ENCODE data around the gene ASB5. TPM values are rescaled to one million over a fixed set of nuclear protein-coding genes. Genes with fewer than 3 reads are reported as not detected.

The ASB5 gene
- total and polyA plus RNA-seq, 2 donors (not counting 1 experiment from before 2014, with no cell fraction given): not detected

DNA sequence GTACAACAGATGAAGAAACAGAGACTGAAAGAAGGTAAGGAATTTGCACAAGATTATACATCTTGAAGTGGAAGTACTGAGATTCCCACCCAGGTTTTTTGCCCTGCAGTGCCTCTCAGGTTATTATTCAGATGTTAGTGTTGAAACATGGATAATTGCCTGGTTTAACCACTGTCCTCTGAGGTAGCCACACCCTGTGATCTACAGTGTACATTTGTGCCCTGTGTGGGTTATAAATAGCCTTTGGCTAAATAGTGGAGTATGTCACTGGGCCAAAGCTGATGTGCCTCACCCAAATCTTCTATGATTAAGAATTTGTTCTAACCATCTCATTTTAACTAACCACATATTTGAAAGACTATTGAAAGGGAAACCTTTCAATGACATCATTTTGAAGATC is 5.4 kb upstream of the ASB5 start:
- no peaks in the 10 kb centered on the region for H3K4me1 Mint-ChIP-seq
- Histone ChIP-seq H3K27ac (ENCODE audit: low read length in 2 of 2) (no peak overlapping the region), H3K27me3 (replicated peaks in 1 of 4; ENCODE audit: control extremely low read depth in 1 of 4, control insufficient read depth in 3 of 4, insufficient read depth in 4 of 4, low read length in 3 of 4) (peaks cover 0 to 4% (median 0%) of the 10 kb centered on the region in 4 experiments), H3K79me2 (ENCODE audit: control insufficient read depth, insufficient read depth, low read length) (no peaks in the 10 kb centered on the region), H3K9ac (ENCODE audit: low read length) (no peak overlapping the region), H3K9me3 (ENCODE audit: control extremely low read depth in 1 of 3, control insufficient read depth in 2 of 3, insufficient read depth in 1 of 3, low read length in 2 of 3) (no peaks in the 10 kb centered on the region), H4K20me1 (ENCODE audit: control insufficient read depth, insufficient read depth, low read length, poor library complexity, severe bottlenecking) (no peaks in the 10 kb centered on the region), H2AFZ (ENCODE audit: insufficient read depth, low read depth, low read length, poor library complexity, severe bottlenecking) (no peak overlapping the region), H3K4me3 (ENCODE audit: control extremely low read depth in 1 of 5, extremely low read depth in 1 of 5, insufficient read depth in 1 of 5, low read depth in 2 of 5, low read length in 4 of 5) (no peak overlapping the region), H3K4me2 (replicated peaks; ENCODE audit: low read depth, low read length, poor library complexity, severe bottlenecking) (no peak overlapping the region), H3K36me3 (replicated peaks in 1 of 2; ENCODE audit: control extremely low read depth in 1 of 2, control insufficient read depth in 1 of 2, extremely low read depth in 1 of 2, insufficient read depth in 2 of 2, low read length in 1 of 2) (no peaks in the 10 kb centered on the region), H3K4me1 (ENCODE audit: control insufficient read depth in 2 of 2, insufficient read depth in 2 of 2, low read length in 2 of 2) (no peaks in the 10 kb centered on the region)
- POLR2A ChIA-PET: no interaction called here
- CTCF ChIA-PET: no interaction called here
- H3K27ac Mint-ChIP-seq: no peak overlapping the region
- TF ChIP-seq EZH2 (IDR thresholded peaks at IDR 0.05; ENCODE audit: borderline replicate concordance, insufficient read depth, low read depth, low read length, poor library complexity, severe bottlenecking): no peak
- H3K9me3 Mint-ChIP-seq (ENCODE audit: insufficient read depth): no peaks in the 10 kb centered on the region
- DNase-seq (no peak), ATAC-seq (ENCODE audit: low read depth) (no peak)
- intact Hi-C loops (cut with micrococcal nuclease): no loop called here
- no peak overlapping the region for H3K4me3 Mint-ChIP-seq
- H3K27me3 Mint-ChIP-seq: peaks cover 26% of the 10 kb centered on the region

DNA sequence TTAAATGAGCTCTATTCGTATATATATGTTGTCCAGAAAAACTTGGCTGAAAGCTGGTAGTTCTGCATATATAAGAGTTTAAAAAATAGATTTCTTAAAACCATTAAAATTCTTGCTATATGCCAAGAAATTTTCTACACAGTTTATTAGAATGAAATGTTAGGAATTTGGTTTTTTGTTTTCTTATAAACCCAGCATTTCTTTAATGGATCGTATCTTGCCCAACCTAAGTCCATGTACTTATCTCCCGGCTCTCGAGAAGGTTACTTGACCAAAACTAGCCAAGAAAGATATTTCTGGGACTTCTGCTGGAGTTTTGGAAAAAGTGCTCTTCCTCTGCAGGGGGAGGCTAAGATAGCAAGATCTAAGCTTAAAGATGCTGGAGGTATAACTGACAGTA is 4.7 kb upstream of the ASB5 start:
- Mint-ChIP-seq H3K9me3 (ENCODE audit: insufficient read depth) (no peaks in the 10 kb centered on the region), H3K4me1 (no peaks in the 10 kb centered on the region), H3K27ac (no peak overlapping the region), H3K27me3 (peaks cover 25% of the 10 kb centered on the region), H3K4me3 (no peak overlapping the region)
- Histone ChIP-seq H2AFZ (ENCODE audit: insufficient read depth, low read depth, low read length, poor library complexity, severe bottlenecking) (no peak overlapping the region), H3K9me3 (ENCODE audit: control extremely low read depth in 1 of 3, control insufficient read depth in 2 of 3, insufficient read depth in 1 of 3, low read length in 2 of 3) (no peaks in the 10 kb centered on the region), H3K4me1 (ENCODE audit: control insufficient read depth in 2 of 2, insufficient read depth in 2 of 2, low read length in 2 of 2) (no peaks in the 10 kb centered on the region), H4K20me1 (ENCODE audit: control insufficient read depth, insufficient read depth, low read length, poor library complexity, severe bottlenecking) (no peaks in the 10 kb centered on the region), H3K27ac (ENCODE audit: low read length in 2 of 2) (no peak overlapping the region), H3K4me3 (ENCODE audit: control extremely low read depth in 1 of 5, extremely low read depth in 1 of 5, insufficient read depth in 1 of 5, low read depth in 2 of 5, low read length in 4 of 5) (no peak overlapping the region), H3K36me3 (replicated peaks in 1 of 2; ENCODE audit: control extremely low read depth in 1 of 2, control insufficient read depth in 1 of 2, extremely low read depth in 1 of 2, insufficient read depth in 2 of 2, low read length in 1 of 2) (no peaks in the 10 kb centered on the region), H3K4me2 (replicated peaks; ENCODE audit: low read depth, low read length, poor library complexity, severe bottlenecking) (no peak overlapping the region), H3K27me3 (replicated peaks in 1 of 4; ENCODE audit: control extremely low read depth in 1 of 4, control insufficient read depth in 3 of 4, insufficient read depth in 4 of 4, low read length in 3 of 4) (peaks cover 0 to 4% (median 0%) of the 10 kb centered on the region in 4 experiments), H3K79me2 (ENCODE audit: control insufficient read depth, insufficient read depth, low read length) (no peaks in the 10 kb centered on the region), H3K9ac (ENCODE audit: low read length) (no peak overlapping the region)
- intact Hi-C loops (cut with micrococcal nuclease): no loop called here
- TF ChIP-seq, protein P1, sequence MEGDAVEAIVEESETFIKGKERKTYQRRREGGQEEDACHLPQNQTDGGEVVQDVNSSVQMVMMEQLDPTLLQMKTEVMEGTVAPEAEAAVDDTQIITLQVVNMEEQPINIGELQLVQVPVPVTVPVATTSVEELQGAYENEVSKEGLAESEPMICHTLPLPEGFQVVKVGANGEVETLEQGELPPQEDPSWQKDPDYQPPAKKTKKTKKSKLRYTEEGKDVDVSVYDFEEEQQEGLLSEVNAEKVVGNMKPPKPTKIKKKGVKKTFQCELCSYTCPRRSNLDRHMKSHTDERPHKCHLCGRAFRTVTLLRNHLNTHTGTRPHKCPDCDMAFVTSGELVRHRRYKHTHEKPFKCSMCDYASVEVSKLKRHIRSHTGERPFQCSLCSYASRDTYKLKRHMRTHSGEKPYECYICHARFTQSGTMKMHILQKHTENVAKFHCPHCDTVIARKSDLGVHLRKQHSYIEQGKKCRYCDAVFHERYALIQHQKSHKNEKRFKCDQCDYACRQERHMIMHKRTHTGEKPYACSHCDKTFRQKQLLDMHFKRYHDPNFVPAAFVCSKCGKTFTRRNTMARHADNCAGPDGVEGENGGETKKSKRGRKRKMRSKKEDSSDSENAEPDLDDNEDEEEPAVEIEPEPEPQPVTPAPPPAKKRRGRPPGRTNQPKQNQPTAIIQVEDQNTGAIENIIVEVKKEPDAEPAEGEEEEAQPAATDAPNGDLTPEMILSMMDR (IDR thresholded peaks at IDR 0.05): no peak
- no peak for TF ChIP-seq EZH2 (IDR thresholded peaks at IDR 0.05; ENCODE audit: borderline replicate concordance, insufficient read depth, low read depth, low read length, poor library complexity, severe bottlenecking)
- no CpG with 5 or more reads among the region's 4 CpGs for WGBS (ENCODE audit: insufficient coverage)
- ATAC-seq (ENCODE audit: low read depth) (no peak), DNase-seq (no peak)
- ChIA-PET CTCF (no interaction called here), POLR2A (no interaction called here)
